Smooth muscle cell (in vitro differentiated cells): ENCODE data around the gene DLX3. TPM values are rescaled to one million over a fixed set of nuclear protein-coding genes. Genes with fewer than 3 reads are reported as not detected.
"Not testable (repeated sequence)": the region's sequence is repeated elsewhere in the genome, so short reads cannot be mapped to it uniquely, and the experiment has no call there.

Source experiments
- DNase-seq: peaks from one replicate; lab custom pipeline; 2025; ENCODE audit not compliant: unreplicated experiment; lab: John Stamatoyannopoulos, UW
- H2AFZ ChIP-seq: fragments of 200-600 bp; sonication (generic); 2 replicates; pipeline ENCODE4 v1.6.0; 2016; ENCODE audit warnings: antibody characterized with exemption, low read depth, mild to moderate bottlenecking
- H3F3A ChIP-seq: fragments of 200-600 bp; sonication (generic); 2 replicates; pipeline ENCODE4 v1.6.0; 2017; ENCODE audit warnings: antibody characterized with exemption, low read depth
- H3K27ac ChIP-seq: fragments of 200-600 bp; sonication (generic); 2 replicates; pipeline ENCODE4 v1.5.1; 2016; ENCODE audit warnings: low read depth, mild to moderate bottlenecking
- H3K27me3 ChIP-seq: fragments of 200-600 bp; sonication (generic); 2 replicates; pipeline ENCODE4 v1.6.1; 2016; ENCODE audit warnings: low read depth, mild to moderate bottlenecking
- H3K36me3 ChIP-seq: fragments of 200-600 bp; sonication (generic); 2 replicates; pipeline ENCODE4 v1.5.1; 2016; ENCODE audit warnings: low read depth
- H3K4me1 ChIP-seq: fragments of 200-600 bp; sonication (generic); 2 replicates; pipeline ENCODE4 v1.5.1; 2016; ENCODE audit warnings: low read depth
- H3K4me2 ChIP-seq: fragments of 200-600 bp; sonication (generic); 2 replicates; pipeline ENCODE4 v1.6.0; 2016; ENCODE audit warnings: mild to moderate bottlenecking
- H3K4me3 ChIP-seq: fragments of 200-600 bp; sonication (generic); 2 replicates; pipeline ENCODE4 v1.5.1; 2016; ENCODE audit warnings: mild to moderate bottlenecking
- H3K79me2 ChIP-seq: fragments of 200-600 bp; sonication (generic); 2 replicates; pipeline ENCODE4 v1.6.0; 2016; ENCODE audit warnings: low read depth, mild to moderate bottlenecking
- H3K9ac ChIP-seq: fragments of 200-600 bp; sonication (generic); 2 replicates; pipeline ENCODE4 v1.6.0; 2016; ENCODE audit warnings: low read depth
- H3K9me3 ChIP-seq: fragments of 200-600 bp; sonication (generic); replicated peaks from 2 replicates; pipeline ENCODE4 v1.5.1; 2016; ENCODE audit warnings: low read depth
- H4K20me1 ChIP-seq: fragments of 200-600 bp; sonication (generic); 2 replicates; pipeline ENCODE4 v1.6.0; 2016; ENCODE audit warnings: low read depth
- WGBS: methylation state at CpG from one replicate; pipeline ENCODE4 v1.1.7; 2016; ENCODE audit warnings: low lambda C conversion rate; 5-methylcytosine and 5-hydroxymethylcytosine counted together
- polyA plus RNA-seq: library from polyadenylated mRNA; unstranded; fragments of >200 nt; fragmentation: Nextera tagmentation; extraction: Ambion mirVana; gene quantifications from 2 replicates; pipeline ENCODE4 v1.2.1, GENCODE V29; 2016
- total RNA-seq: library from RNA; depleted of rRNA; stranded (reverse); fragments of >200 nt; gene quantifications from 2 replicates; pipeline ENCODE4 v1.2.3, GENCODE V29; 2014
- TF ChIP-seq, protein P1 (sequence below): fragments of 200-600 bp; sonication (generic); IDR thresholded peaks from 2 replicates; pipeline ENCODE4 v1.5.1; 2017; ENCODE audit warnings: borderline replicate concordance, mild to moderate bottlenecking, antibody characterized with exemption; ENCODE audit not compliant: insufficient read depth, poor library complexity, severe bottlenecking

DLX3 gene
- total and polyA plus RNA-seq, 2 experiments from 2014 or later, result 1.4 to 9.7 TPM

DNA sequence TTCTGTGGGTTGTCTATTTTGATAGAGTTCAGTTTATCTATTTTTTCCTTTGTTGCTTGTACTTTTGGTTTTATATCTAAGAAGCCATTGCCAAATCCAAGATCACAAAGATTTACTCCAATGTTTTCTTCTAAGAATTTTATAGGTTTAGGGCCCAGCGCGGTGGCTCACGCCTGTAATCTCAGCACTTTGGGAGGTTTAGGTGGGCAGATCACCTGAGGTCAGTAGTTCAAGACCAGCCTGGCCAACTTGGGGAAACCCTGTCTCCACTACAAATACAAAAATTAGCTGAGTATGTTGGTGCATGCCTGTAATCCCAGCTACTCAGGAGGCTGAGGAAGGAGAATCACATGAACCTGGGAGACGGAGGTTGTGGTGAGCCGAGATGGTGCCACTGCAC lies 47.2 kb upstream of the DLX3 start:
- Histone ChIP-seq H3K4me1 (no peaks in the 10 kb centered on the region), H3K4me2 (no peak overlapping the region), H3K27ac (no peak overlapping the region), H3K4me3 (no peak overlapping the region), H3K79me2 (no peaks in the 10 kb centered on the region), H3K36me3 (no peaks in the 10 kb centered on the region), H3K9ac (no peak overlapping the region), H4K20me1 (no peaks in the 10 kb centered on the region), H2AFZ (no peak overlapping the region), H3K27me3 (no peaks in the 10 kb centered on the region), H3F3A (no peaks in the 10 kb centered on the region), H3K9me3 (no peaks in the 10 kb centered on the region)
- 98% methylated on average over 5 of the region's 5 CpGs for WGBS
- TF ChIP-seq, protein P1, sequence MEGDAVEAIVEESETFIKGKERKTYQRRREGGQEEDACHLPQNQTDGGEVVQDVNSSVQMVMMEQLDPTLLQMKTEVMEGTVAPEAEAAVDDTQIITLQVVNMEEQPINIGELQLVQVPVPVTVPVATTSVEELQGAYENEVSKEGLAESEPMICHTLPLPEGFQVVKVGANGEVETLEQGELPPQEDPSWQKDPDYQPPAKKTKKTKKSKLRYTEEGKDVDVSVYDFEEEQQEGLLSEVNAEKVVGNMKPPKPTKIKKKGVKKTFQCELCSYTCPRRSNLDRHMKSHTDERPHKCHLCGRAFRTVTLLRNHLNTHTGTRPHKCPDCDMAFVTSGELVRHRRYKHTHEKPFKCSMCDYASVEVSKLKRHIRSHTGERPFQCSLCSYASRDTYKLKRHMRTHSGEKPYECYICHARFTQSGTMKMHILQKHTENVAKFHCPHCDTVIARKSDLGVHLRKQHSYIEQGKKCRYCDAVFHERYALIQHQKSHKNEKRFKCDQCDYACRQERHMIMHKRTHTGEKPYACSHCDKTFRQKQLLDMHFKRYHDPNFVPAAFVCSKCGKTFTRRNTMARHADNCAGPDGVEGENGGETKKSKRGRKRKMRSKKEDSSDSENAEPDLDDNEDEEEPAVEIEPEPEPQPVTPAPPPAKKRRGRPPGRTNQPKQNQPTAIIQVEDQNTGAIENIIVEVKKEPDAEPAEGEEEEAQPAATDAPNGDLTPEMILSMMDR, result no peak
- DNase-seq, result no peak

DNA sequence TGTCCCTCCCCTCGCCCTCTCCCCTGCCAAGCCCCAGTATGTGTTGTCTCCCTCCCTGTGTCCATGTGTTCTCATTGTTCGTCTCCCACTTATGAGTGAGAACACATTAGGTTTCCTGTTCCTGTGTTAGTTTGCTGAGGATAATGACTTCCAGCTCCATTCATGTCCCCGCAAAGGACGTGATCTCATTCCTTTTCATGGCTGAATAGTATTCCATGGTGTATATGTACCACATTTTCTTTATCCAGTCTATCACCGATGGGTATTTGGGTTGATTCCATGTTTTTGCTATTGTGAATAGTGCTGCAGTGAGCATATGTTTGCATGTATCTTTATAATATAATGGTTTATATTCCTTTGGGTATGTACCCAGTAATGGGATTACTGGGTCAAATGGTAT lies 45.5 kb upstream of the DLX3 start:
- H3K4me1 ChIP-seq, H3F3A ChIP-seq, H2AFZ ChIP-seq, H3K4me3 ChIP-seq, H3K4me2 ChIP-seq, H3K27ac ChIP-seq, H3K36me3 ChIP-seq, H4K20me1 ChIP-seq, H3K9ac ChIP-seq, H3K27me3 ChIP-seq, DNase-seq, H3K9me3 ChIP-seq, H3K79me2 ChIP-seq: not testable (repeated sequence)
- WGBS, result 96% methylated on average over 5 of the region's 5 CpGs

DNA sequence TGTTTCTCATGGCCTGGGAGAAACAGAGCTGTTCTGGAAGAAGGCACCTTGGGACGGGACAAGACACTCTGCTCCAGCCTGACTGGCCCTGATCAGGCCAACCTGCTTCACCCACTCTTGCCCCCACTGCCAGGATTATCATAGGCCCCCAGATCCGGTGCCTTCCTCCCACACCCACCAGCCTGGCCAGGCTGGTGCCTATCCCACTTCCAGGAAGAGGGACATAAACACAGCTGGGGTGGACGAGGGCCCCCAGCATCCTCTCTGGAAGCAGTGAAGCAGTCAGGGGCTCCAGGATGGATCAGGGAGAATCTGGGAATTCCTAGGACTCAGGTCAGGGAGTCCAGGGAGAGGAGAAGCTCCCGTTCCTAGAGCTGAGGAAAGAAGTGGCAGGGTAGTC lies 44.0 kb upstream of the DLX3 start:
- Histone ChIP-seq H3K27me3 (no peaks in the 10 kb centered on the region), H3K9me3 (no peaks in the 10 kb centered on the region), H3K4me2 (no peak overlapping the region), H3K4me1 (no peaks in the 10 kb centered on the region), H2AFZ (no peak overlapping the region), H3K27ac (no peak overlapping the region), H4K20me1 (no peaks in the 10 kb centered on the region), H3K4me3 (no peak overlapping the region), H3K9ac (no peak overlapping the region), H3K36me3 (no peaks in the 10 kb centered on the region), H3K79me2 (no peaks in the 10 kb centered on the region), H3F3A (no peaks in the 10 kb centered on the region)
- TF ChIP-seq, protein P1, result no peak
- 83% methylated on average over 4 of the region's 4 CpGs for WGBS
- no peak for DNase-seq

DNA sequence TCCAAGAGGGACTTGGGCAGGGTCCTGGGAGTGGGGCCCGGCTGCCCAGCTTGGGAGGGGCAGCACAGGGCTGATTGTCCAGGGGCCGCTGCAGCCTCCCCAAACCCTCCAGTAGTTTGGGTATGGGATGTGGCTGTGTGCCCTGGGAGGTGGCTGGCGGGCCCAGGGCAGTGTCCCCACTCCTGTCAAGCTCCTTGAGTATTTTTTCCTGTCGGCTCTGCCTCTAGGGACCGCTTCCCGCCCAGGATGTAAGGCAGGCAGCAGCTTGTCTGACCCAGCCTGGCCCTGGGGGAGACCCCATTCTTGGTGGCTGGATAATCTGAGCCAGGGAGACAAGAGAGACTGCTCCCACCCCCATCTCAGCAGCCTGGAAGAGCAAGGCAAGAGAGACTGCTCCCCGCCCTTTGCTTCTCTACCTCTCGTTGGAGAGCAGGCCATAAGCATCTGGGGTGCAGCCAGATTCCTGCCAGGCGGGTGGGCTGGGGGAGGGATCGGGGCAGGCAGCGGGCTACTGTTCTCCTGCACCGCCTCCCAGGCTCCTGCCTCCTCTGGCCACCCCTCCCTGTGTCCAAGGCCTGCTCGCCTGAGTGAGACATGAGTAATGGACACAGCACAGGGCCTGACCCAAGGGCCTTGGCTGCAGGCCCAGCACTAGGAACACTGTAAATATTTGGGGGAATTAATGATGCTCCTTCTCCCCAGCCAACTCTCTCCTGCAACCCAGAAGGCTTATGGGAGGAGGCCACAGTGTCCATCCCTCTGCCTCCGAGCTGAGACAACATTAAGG lies 42.5 kb upstream of the DLX3 start:
- Histone ChIP-seq H3K27ac (no peak overlapping the region), H3K36me3 (no peaks in the 10 kb centered on the region), H3F3A (no peaks in the 10 kb centered on the region), H3K4me1 (no peaks in the 10 kb centered on the region), H3K4me2 (no peak overlapping the region), H3K9me3 (no peaks in the 10 kb centered on the region), H3K27me3 (no peaks in the 10 kb centered on the region), H3K9ac (no peak overlapping the region), H4K20me1 (no peaks in the 10 kb centered on the region), H2AFZ (no peak overlapping the region), H3K79me2 (no peaks in the 10 kb centered on the region), H3K4me3 (no peak overlapping the region)
- no peak for DNase-seq
- 86% methylated on average over 14 of the region's 14 CpGs for WGBS
- TF ChIP-seq, protein P1, result no peak
